Ishikawa (cell line): ENCODE data around the gene CBX6.

Experiments
- CEBPB ChIP-seq: IDR thresholded peaks from 2 replicates; pipeline ENCODE4 v1.6.1; 2012
- CREB1 ChIP-seq: IDR thresholded peaks from 2 replicates; pipeline ENCODE4 v1.6.1; 2012; ENCODE audit warnings: low read depth
- EGR1 ChIP-seq: IDR thresholded peaks from 2 replicates; pipeline ENCODE4 v1.6.1; 2012
- EP300 ChIP-seq: IDR thresholded peaks from 2 replicates; pipeline ENCODE4 v1.6.1; 2012; ENCODE audit warnings: borderline replicate concordance
- FOXM1 ChIP-seq: IDR thresholded peaks from 2 replicates; pipeline ENCODE4 v1.6.1; 2012; ENCODE audit warnings: low read depth, borderline replicate concordance
- MAX ChIP-seq: IDR thresholded peaks from 2 replicates; pipeline ENCODE4 v1.6.1; 2012
- NFIC ChIP-seq: IDR thresholded peaks from 2 replicates; pipeline ENCODE4 v1.6.1; 2012
- RAD21 ChIP-seq: IDR thresholded peaks from 2 replicates; pipeline ENCODE4 v1.6.1; 2012; ENCODE audit warnings: low read depth
- REST ChIP-seq: IDR thresholded peaks from 2 replicates; pipeline ENCODE4 v1.6.1; 2012; ENCODE audit warnings: low read depth, mild to moderate bottlenecking
- TAF1 ChIP-seq: IDR thresholded peaks from 2 replicates; pipeline ENCODE4 v1.6.1; 2012; ENCODE audit warnings: low read depth, mild to moderate bottlenecking
- TCF12 ChIP-seq: IDR thresholded peaks from 2 replicates; pipeline ENCODE4 v1.6.1; 2012; ENCODE audit warnings: low read depth
- TEAD4 ChIP-seq: IDR thresholded peaks from 2 replicates; pipeline ENCODE4 v1.6.1; 2012
- USF1 ChIP-seq: IDR thresholded peaks from 2 replicates; pipeline ENCODE4 v1.6.1; 2012
- YY1 ChIP-seq: IDR thresholded peaks from 2 replicates; pipeline ENCODE4 v1.6.1; 2012; ENCODE audit warnings: low read depth
- ZBTB7A ChIP-seq: IDR thresholded peaks from 2 replicates; pipeline ENCODE4 v1.6.1; 2012; ENCODE audit warnings: low read depth

CBX6 gene

GRCh38 chr22:38828616-38829205, 43.3 kb downstream of the CBX6 start:
- TF ChIP-seq TCF12 (no peak), ZBTB7A (no peak)

GRCh38 chr22:38828191-38828590, 43.8 kb downstream of the CBX6 start:
- TF ChIP-seq CEBPB (no peak), RAD21 (no peak), TAF1 (no peak), TEAD4 (no peak), USF1 (no peak), CREB1 (no peak)

- TF ChIP-seq TCF12 (no peak), REST (no peak), EP300 (no peak), CEBPB (no peak), FOXM1 (no peak), CREB1 (no peak), TAF1 (no peak), EGR1 (no peak), TEAD4 (no peak)
These were observed 44.5 kb downstream of the CBX6 start for GRCh38 chr22:38827510-38827909.

GRCh38 chr22:38826801-38827200, 45.2 kb downstream of the CBX6 start:
- no peak for TF ChIP-seq EGR1
- no peak for TF ChIP-seq RAD21

- TF ChIP-seq ZBTB7A (no peak), TAF1 (no peak), REST (no peak), CREB1 (no peak), RAD21 (no peak), NFIC (no peak), YY1 (no peak), CEBPB (no peak), TEAD4 (no peak), USF1 (no peak), EP300 (no peak), TCF12 (no peak), EGR1 (no peak), MAX (no peak), FOXM1 (no peak)
These were observed 45.6 kb downstream of the CBX6 start for GRCh38 chr22:38826386-38826785.

- TF ChIP-seq ZBTB7A (no peak), NFIC (no peak), CEBPB (no peak), FOXM1 (no peak), MAX (no peak), TCF12 (no peak), TEAD4 (peak; percentile 28; the same call in 1 of the 2 replicates), TAF1 (no peak), REST (peak; percentile 95), EGR1 (no peak), RAD21 (peak; percentile 30; the same call in 1 of the 2 replicates), YY1 (no peak), USF1 (no peak), CREB1 (no peak), EP300 (no peak)
These were observed 47.4 kb downstream of the CBX6 start for GRCh38 chr22:38824585-38824984.
